T47D (cell line): Measurements from ENCODE around the gene OR2A1.
"Not testable (repeated sequence)": the region's sequence is repeated elsewhere in the genome, so short reads cannot be mapped to it uniquely, and the experiment has no call there.

Experiments used
- DNase-seq, 2 experiments: peaks; one replicate each; pipeline versions ENCODE4 v3.0.0 to v3.0.0-alpha.2; 2011 to 2012; ENCODE audit warnings: low read depth in 1 of 2, low spot score in 1 of 2
- in situ Hi-C: cut with HindIII; loops from 2 replicates; pipeline ENCODE4 v1.10.0; 2016; ENCODE audit warnings: low sequenced_read_pairs, low pct_unique_long_range_greater_than_20kb

Gene OR2A1

GRCh38 chr7:144317537-144317936, 5.3 kb downstream of the OR2A1 start:
- DNase-seq, in situ Hi-C loops: not testable (repeated sequence)

GRCh38 chr7:144319547-144319946, 7.3 kb downstream of the OR2A1 start:
- in situ Hi-C loops, DNase-seq: not testable (repeated sequence)

GRCh38 chr7:144321677-144322206, 9.5 kb downstream of the OR2A1 start:
- DNase-seq, in situ Hi-C loops: not testable (repeated sequence)

GRCh38 chr7:144323359-144323758, 11.1 kb downstream of the OR2A1 start:
- in situ Hi-C loops, DNase-seq: not testable (repeated sequence)

GRCh38 chr7:144325868-144326267, 13.6 kb downstream of the OR2A1 start:
- in situ Hi-C loops, DNase-seq: not testable (repeated sequence)

GRCh38 chr7:144330044-144330443, 17.8 kb downstream of the OR2A1 start:
- DNase-seq, in situ Hi-C loops: not testable (repeated sequence)

- DNase-seq, in situ Hi-C loops: not testable (repeated sequence)
Observed at GRCh38 chr7:144331221-144331995, 19.2 kb downstream of the OR2A1 start.

- DNase-seq, in situ Hi-C loops: not testable (repeated sequence)
Observed at GRCh38 chr7:144331996-144332288, 19.7 kb downstream of the OR2A1 start.

- in situ Hi-C loops, DNase-seq: not testable (repeated sequence)
Observed at GRCh38 chr7:144348625-144349024, 36.4 kb downstream of the OR2A1 start.

GRCh38 chr7:144351667-144352066, 39.4 kb downstream of the OR2A1 start:
- DNase-seq: not testable (repeated sequence)

GRCh38 chr7:144355176-144355822, 43.1 kb downstream of the OR2A1 start, which contains the start of gene ARHGEF5:
TSS of gene ARHGEF5 (plus strand) at chr7:144355402. CDS start at chr7:144362670, 7,268 bp downstream.
- in situ Hi-C loops, DNase-seq: not testable (repeated sequence)

More at GRCh38 chr7:144351667-144352066, 39.4 kb downstream of the OR2A1 start:
- in situ Hi-C loops: not testable (repeated sequence)

- in situ Hi-C loops, DNase-seq: not testable (repeated sequence)
Observed at GRCh38 chr7:144356185-144356584, 44.0 kb downstream of the OR2A1 start.

GRCh38 chr7:144356860-144357259, 44.6 kb downstream of the OR2A1 start:
- in situ Hi-C loops, DNase-seq: not testable (repeated sequence)

- DNase-seq, in situ Hi-C loops: not testable (repeated sequence)
Observed at GRCh38 chr7:144362061-144362460, 49.8 kb downstream of the OR2A1 start.

- DNase-seq, in situ Hi-C loops: not testable (repeated sequence)
Observed at GRCh38 chr7:144365523-144365922, 53.3 kb downstream of the OR2A1 start.

GRCh38 chr7:144367250-144367649, 55.0 kb downstream of the OR2A1 start:
- in situ Hi-C loops, DNase-seq: not testable (repeated sequence)

- DNase-seq, in situ Hi-C loops: not testable (repeated sequence)
Observed at GRCh38 chr7:144369221-144369620, 57.0 kb downstream of the OR2A1 start.
